BLaER1 treated with 17β-estradiol and CSF1 and Interleukin-3, amounts not matched to agents 10 nM and 100 nM (cell line): ENCODE results near the gene ACSL5.

ENCODE experiments used
- H3K27ac ChIP-seq, 11 experiments: shearing (Covaris generic); formaldehyde crosslinking; 2 replicates each; pipeline ENCODE4 v1.8.1; 2022
- H3K27me3 ChIP-seq, 11 experiments: shearing (Covaris generic); formaldehyde crosslinking; 2 replicates each; pipeline ENCODE4 v1.8.1; 2022
- H3K36me3 ChIP-seq, 11 experiments: shearing (Covaris generic); formaldehyde crosslinking; 2 replicates each; pipeline ENCODE4 v1.8.1; 2022
- H3K4me1 ChIP-seq, 10 experiments: shearing (Covaris generic); formaldehyde crosslinking; 2 replicates each; pipeline ENCODE4 v1.8.1; 2022
- H3K4me2 ChIP-seq, 11 experiments: shearing (Covaris generic); formaldehyde crosslinking; 2 replicates each; pipeline ENCODE4 v1.8.1; 2022
- H3K4me3 ChIP-seq, 10 experiments: shearing (Covaris generic); formaldehyde crosslinking; 2 replicates each; pipeline ENCODE4 v1.8.1; 2022
- H3K9ac ChIP-seq, 11 experiments: shearing (Covaris generic); formaldehyde crosslinking; 2 replicates each; pipeline ENCODE4 v1.8.1; 2022
- H3K9me3 ChIP-seq, 11 experiments: shearing (Covaris generic); formaldehyde crosslinking; replicated peaks in 1 of 11; 2 replicates each; pipeline ENCODE4 v1.8.1; 2022
- H4K20me1 ChIP-seq, 11 experiments: shearing (Covaris generic); formaldehyde crosslinking; 2 replicates each; pipeline ENCODE4 v1.8.1; 2022
- Cebpa-rat ChIP-seq, 11 experiments: shearing (Covaris generic); IDR thresholded peaks; 2 replicates each; pipeline ENCODE4 v1.8.1; 2022

ACSL5 gene

DNA sequence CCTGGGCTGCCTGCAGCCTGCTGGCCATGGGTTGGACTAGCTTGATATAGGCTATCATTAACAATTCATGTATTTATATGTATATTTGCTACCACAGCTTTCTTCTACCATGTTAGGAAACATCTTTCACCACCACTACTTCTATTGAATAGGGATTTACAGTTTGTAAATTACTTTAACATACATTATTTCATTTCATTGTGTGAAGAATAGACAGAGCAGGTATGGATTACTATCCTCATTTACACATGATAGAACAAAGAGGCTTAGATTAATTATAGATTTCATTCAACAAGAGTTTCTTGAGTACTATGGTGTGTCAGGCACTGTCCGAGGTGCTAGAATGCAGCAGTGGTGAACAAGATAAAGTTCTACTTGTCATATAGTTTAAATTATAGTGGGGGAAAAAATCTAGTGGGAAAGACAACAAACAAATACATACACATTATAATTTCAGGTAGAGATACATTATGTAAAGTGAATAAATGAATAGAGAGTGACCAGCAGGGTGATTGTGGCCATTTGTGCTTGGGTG, 93.7 kb downstream of the ACSL5 start:
- H3K4me2 ChIP-seq: no peak overlapping the region

DNA sequence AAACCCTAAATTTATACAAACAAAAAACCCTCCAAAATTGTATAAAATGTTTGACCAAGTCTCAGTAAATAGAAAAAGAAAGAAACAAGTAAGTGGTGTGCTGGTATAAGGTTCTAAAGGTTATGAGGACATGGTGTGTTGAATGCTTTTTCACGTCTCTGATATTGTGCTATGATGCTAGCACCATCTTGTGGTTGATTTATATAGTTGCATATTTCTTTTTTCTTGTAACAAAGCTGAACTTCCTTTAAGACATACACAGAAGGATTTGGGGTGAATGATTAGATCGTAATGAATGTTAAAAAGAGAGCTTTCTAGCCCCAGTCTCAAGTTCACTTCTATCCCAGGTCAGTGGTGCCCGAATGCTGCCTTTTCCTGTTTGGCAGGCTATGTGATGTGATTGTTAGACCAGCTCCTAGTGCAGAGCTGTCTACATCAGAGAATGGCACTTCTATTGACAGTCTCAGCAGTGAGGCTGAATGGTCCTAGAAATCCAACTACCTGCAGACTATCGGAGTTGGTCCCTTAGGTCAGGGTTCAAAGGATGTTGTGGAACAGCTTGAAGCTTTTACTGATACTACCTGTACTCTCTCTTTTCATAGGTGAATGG, 98.1 kb downstream of the ACSL5 start:
- TF ChIP-seq Cebpa-rat (IDR thresholded peaks at IDR 0.05): no peak
- Histone ChIP-seq H3K9me3 (no peaks in the 10 kb centered on the region), H4K20me1 (peaks cover 19 to 93% (median 47%) of the 10 kb centered on the region in 11 experiments; a peak in 20 of 22 replicates), H3K4me3 (no peak overlapping the region), H3K36me3 (peaks cover 28 to 63% (median 37%) of the 10 kb centered on the region in 11 experiments; a peak in 21 of 22 replicates), H3K4me1 (0 out of 20 replicates have a peak, but pooled peaks cover 0 to 5% (median 0%) of the 10 kb centered on the region in 10 experiments), H3K9ac (no peak overlapping the region), H3K27ac (no peak overlapping the region), H3K4me2 (no peak overlapping the region), H3K27me3 (no peaks in the 10 kb centered on the region)

More for the DNA sequence above, 93.7 kb downstream of the ACSL5 start:
- H4K20me1 ChIP-seq: peaks cover 19 to 57% (median 30%) of the 10 kb centered on the region in 11 experiments; a peak in 20 of 22 replicates
- no peak overlapping the region for H3K4me3 ChIP-seq
- H3K9me3 ChIP-seq: peaks cover 0 to 15% (median 12%) of the 10 kb centered on the region in 11 experiments; a peak in 17 of 22 replicates
- no peaks in the 10 kb centered on the region for H3K4me1 ChIP-seq
- H3K36me3 ChIP-seq: peaks cover 69 to 88% (median 78%) of the 10 kb centered on the region in 11 experiments
- no peak for TF ChIP-seq Cebpa-rat (IDR thresholded peaks at IDR 0.05)
- no peak overlapping the region for H3K9ac ChIP-seq
- no peak overlapping the region for H3K27ac ChIP-seq
- H3K27me3 ChIP-seq: no peaks in the 10 kb centered on the region

DNA sequence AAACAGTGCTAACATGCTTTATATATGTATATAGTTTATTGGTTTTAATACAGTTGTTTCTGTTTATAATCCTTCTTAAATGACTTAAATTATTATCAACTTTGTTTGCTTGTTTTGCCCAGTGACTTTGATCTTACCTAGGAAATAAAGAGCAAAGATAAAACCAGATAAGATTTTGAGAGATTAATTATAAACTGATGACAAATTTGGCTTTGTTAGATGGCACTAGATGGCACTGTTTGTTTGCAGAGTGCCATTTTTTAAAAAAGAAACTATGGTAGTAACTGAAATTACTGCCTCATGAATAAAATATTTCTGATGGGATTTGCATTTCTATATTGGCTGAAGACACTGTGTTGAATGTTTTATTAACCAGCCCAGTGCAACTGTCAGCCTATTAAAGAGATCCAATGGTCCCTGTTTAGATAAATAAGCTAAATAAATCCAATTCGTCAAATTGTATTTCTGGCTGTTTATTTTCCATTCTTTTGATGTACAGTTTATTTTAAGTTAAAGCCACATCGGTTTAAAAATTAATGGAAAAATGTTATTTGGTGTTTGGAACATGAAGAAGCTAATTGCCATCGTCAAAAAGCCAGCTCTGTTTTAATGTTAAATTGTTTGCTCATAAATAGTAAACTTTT, 101.8 kb downstream of the ACSL5 start:
- Histone ChIP-seq H3K27me3 (no peaks in the 10 kb centered on the region), H3K4me3 (no peak overlapping the region), H3K4me2 (no peak overlapping the region), H3K4me1 (0 out of 20 replicates have a peak, but pooled peaks cover 0 to 5% (median 0%) of the 10 kb centered on the region in 10 experiments), H4K20me1 (peaks cover 5 to 86% (median 37%) of the 10 kb centered on the region in 11 experiments; a peak in 18 of 22 replicates), H3K9ac (no peak overlapping the region), H3K9me3 (no peaks in the 10 kb centered on the region), H3K36me3 (peaks cover 0 to 26% (median 3%) of the 10 kb centered on the region in 11 experiments; a peak in 13 of 22 replicates), H3K27ac (no peak overlapping the region)
- no peak for TF ChIP-seq Cebpa-rat (IDR thresholded peaks at IDR 0.05)
